ENCODE data around the gene LCE1F.
A peak's percentile ranks its signal among the peaks of the same experiment; 100 is the strongest.

Gene LCE1F

GRCh38 chr1:152806576-152806975, 31.6 kb downstream of the LCE1F start, which contains the start of gene LCE1C:
Gene LCE1C (minus strand): TSS chr1:152806651. CDS start chr1:152805478, 1,173 bp downstream.
- TF ChIP-seq CTCF (conservative IDR thresholded peaks at IDR 0.05), result no peak
- H3K27ac ChIP-seq, result no peak within 1 kb of the TSS

GRCh38 chr1:152811050-152811449, 36.1 kb downstream of the LCE1F start:
- TF ChIP-seq CTCF (conservative IDR thresholded peaks at IDR 0.05), result no peak
- no peak overlapping the region for H3K27ac ChIP-seq

GRCh38 chr1:152811671-152812070, 36.7 kb downstream of the LCE1F start, which contains the start of gene LCE1B:
Gene LCE1B (plus strand): TSS chr1:152811971. CDS start chr1:152812447, 476 bp downstream.
- TF ChIP-seq CTCF (conservative IDR thresholded peaks at IDR 0.05), result no peak

DNA sequence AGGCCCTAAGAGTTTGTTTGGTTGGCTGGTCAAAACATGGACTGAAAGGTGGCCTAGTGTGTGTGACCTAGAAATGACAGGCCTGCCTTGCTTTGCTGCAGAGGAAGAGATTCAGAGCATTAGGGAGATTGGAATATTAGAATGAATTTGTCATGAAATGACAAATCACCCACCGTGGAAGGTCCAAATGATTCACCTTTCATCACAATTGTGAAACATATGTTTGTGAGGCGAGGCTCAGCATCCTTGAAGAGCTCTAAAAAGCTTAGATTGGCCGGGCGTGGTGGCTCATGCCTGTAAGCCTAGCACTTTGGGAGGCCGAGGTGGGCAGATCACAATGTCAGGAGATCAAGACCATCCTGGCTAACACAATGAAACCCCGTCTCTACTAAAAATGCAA, 42.4 kb downstream of the LCE1F start:
- TF ChIP-seq CTCF (conservative IDR thresholded peaks at IDR 0.05), result no peak
- no peak overlapping the region for H3K27ac ChIP-seq

More at GRCh38 chr1:152811671-152812070, 36.7 kb downstream of the LCE1F start, which contains the start of gene LCE1B:
- H3K27ac ChIP-seq, result no peak within 1 kb of the TSS

GRCh38 chr1:152823294-152823693, 48.4 kb downstream of the LCE1F start:
- TF ChIP-seq CTCF (conservative IDR thresholded peaks at IDR 0.05), result 0 out of 2 replicates have a peak, but pooled peaks have one; percentile 14
- no peak overlapping the region for H3K27ac ChIP-seq

- H3K27ac ChIP-seq, result no peak overlapping the region
- TF ChIP-seq CTCF (conservative IDR thresholded peaks at IDR 0.05), result no peak
Measured at GRCh38 chr1:152824964-152825363, 50.0 kb downstream of the LCE1F start.
